BJ (cell line): Measurements from ENCODE around the gene GMNN. TPM values are rescaled to one million over a fixed set of nuclear protein-coding genes. Genes with fewer than 3 reads are reported as not detected.

ENCODE experiments used
- CTCF ChIA-PET: fragments of 350-600 bp; formaldehyde crosslinking; extraction: SDS; loops from one replicate; lab custom pipeline; 2021; ENCODE audit warnings: antibody characterized with exemption, inconsistent platforms; lab: Yijun Ruan, JAX
- POLR2A ChIA-PET: fragments of 300-600 bp; sonication (Branson Sonifier 250); formaldehyde crosslinking; extraction: SDS; loops from one replicate; lab custom pipeline; 2021; ENCODE audit warnings: antibody characterized with exemption; lab: Charles Lee
- DNase-seq: peaks from one replicate; pipeline ENCODE4 v3.0.0-alpha.2; 2011; ENCODE audit warnings: low read depth
- H3K27me3 ChIP-seq: 2 replicates; pipeline ENCODE4 v1.6.0; 2011; ENCODE audit warnings: low read length; ENCODE audit not compliant: control insufficient read depth, insufficient read depth
- H3K36me3 ChIP-seq: 2 replicates; pipeline ENCODE4 v1.5.1; 2011; ENCODE audit warnings: low read length; ENCODE audit not compliant: control insufficient read depth, insufficient read depth
- H3K4me3 ChIP-seq: 2 replicates; pipeline ENCODE4 v1.5.1; 2011; ENCODE audit warnings: low read depth, mild to moderate bottlenecking, control low read depth, low read length
- CTCF ChIP-seq: IDR thresholded peaks from 2 replicates; pipeline ENCODE4 v1.5.1; 2011; ENCODE audit warnings: low read depth, mild to moderate bottlenecking, control low read depth, inconsistent platforms, low read length, moderate library complexity; ENCODE audit not compliant: insufficient read depth
- polyA plus RNA-seq: library from polyadenylated mRNA; depleted of rRNA; stranded (reverse); fragments of >200 nt; gene quantifications from 2 replicates; pipeline ENCODE4 v1.2.3, GENCODE V29; 2011; rRNA removed

GMNN gene
- polyA plus RNA-seq, 1 experiment: 13.4 TPM

GRCh38 chr6:24829657-24830056 lies 54.9 kb downstream of the GMNN start:
- CTCF ChIA-PET: interaction anchor here (1.7 kb wide), 1 partner anchor 162 kb away, joined by 4 read pairs; no protein-coding TSS in a partner anchor

GRCh38 chr6:24831771-24832716 lies 57.3 kb downstream of the GMNN start:
- no peak for TF ChIP-seq CTCF
- ChIA-PET CTCF (interaction anchor here (1.0 to 1.5 kb wide), 2 partner anchors 13 to 239 kb away, joined by 3 to 4 read pairs; no protein-coding TSS in a partner anchor), POLR2A (no interaction called here)
- H3K27me3 ChIP-seq: no peaks in the 10 kb centered on the region
- H3K36me3 ChIP-seq: peaks cover 24% of the 10 kb centered on the region
- peak; percentile 21 for DNase-seq
- no peak overlapping the region for H3K4me3 ChIP-seq

More at GRCh38 chr6:24829657-24830056, 54.9 kb downstream of the GMNN start:
- TF ChIP-seq CTCF: no peak
- DNase-seq: no peak
- POLR2A ChIA-PET: no interaction called here
- Histone ChIP-seq H3K27me3 (no peaks in the 10 kb centered on the region), H3K4me3 (no peak overlapping the region), H3K36me3 (peaks cover 27% of the 10 kb centered on the region)

GRCh38 chr6:24832794-24833193 lies 58.1 kb downstream of the GMNN start:
- DNase-seq: no peak
- ChIA-PET CTCF (interaction anchor here (1.0 to 1.5 kb wide), 2 partner anchors 12 to 238 kb away, joined by 3 to 4 read pairs; no protein-coding TSS in a partner anchor), POLR2A (no interaction called here)
- Histone ChIP-seq H3K27me3 (no peaks in the 10 kb centered on the region), H3K36me3 (peaks cover 18% of the 10 kb centered on the region), H3K4me3 (no peak overlapping the region)
- TF ChIP-seq CTCF: no peak

- ChIA-PET CTCF (no interaction called here), POLR2A (no interaction called here)
- H3K27me3 ChIP-seq: no peaks in the 10 kb centered on the region
- TF ChIP-seq CTCF: no peak
- no peak overlapping the region for H3K4me3 ChIP-seq
- H3K36me3 ChIP-seq: peaks cover 13% of the 10 kb centered on the region
- no peak for DNase-seq
Observed at GRCh38 chr6:24833711-24834386, 59.1 kb downstream of the GMNN start.

Other genes with a start within 250 kb of the GMNN start
- gene KIAA0319, start 128.7 kb upstream of the GMNN start, polyA plus RNA-seq: 0.01 TPM in 1 of 2 replicates, not detected in the other
- 16.8 and 28.2 TPM in 2 replicates for gene TDP2, start 108.0 kb upstream of the GMNN start, polyA plus RNA-seq
- 9.9 and 20.3 TPM in 2 replicates for gene ACOT13, start 107.9 kb upstream of the GMNN start, polyA plus RNA-seq
- gene C6orf62, start 55.8 kb upstream of the GMNN start, polyA plus RNA-seq: 38.9 and 83.8 TPM in 2 replicates
- not detected in 2 replicates for gene ARMH2, start 24.0 kb downstream of the GMNN start, polyA plus RNA-seq
- 36.3 and 52.6 TPM in 2 replicates for gene RIPOR2, start 161.0 kb downstream of the GMNN start, polyA plus RNA-seq